Measurements from ENCODE around the gene POLN.
"Not testable (repeated sequence)": the region's sequence is repeated elsewhere in the genome, so short reads cannot be mapped to it uniquely, and the experiment has no call there.

Gene POLN

GRCh38 chr4:2051086-2051485, 190.8 kb downstream of the POLN start:
- no peak for DNase-seq

- DNase-seq = no peak
Measured at GRCh38 chr4:2049811-2050210, 192.1 kb downstream of the POLN start.

GRCh38 chr4:2049381-2049780, 192.5 kb downstream of the POLN start:
- DNase-seq = no peak

GRCh38 chr4:2048831-2049230, 193.1 kb downstream of the POLN start:
- no peak for DNase-seq

GRCh38 chr4:2047781-2048581, 193.9 kb downstream of the POLN start:
- no peak for DNase-seq

- DNase-seq = no peak
Measured at GRCh38 chr4:2047031-2047660, 194.8 kb downstream of the POLN start.

- DNase-seq = no peak
Measured at GRCh38 chr4:2046031-2046961, 195.6 kb downstream of the POLN start.

- DNase-seq = no peak
Measured at GRCh38 chr4:2045518-2045951, 196.4 kb downstream of the POLN start.

GRCh38 chr4:2044542-2045517, 197.1 kb downstream of the POLN start:
- no peak for DNase-seq

- no peak for DNase-seq
Measured at GRCh38 chr4:2044119-2044485, 197.8 kb downstream of the POLN start.

- no peak for DNase-seq
Measured at GRCh38 chr4:2043396-2044118, 198.4 kb downstream of the POLN start.

- DNase-seq = no peak
Measured at GRCh38 chr4:2042947-2043395, 198.9 kb downstream of the POLN start.

- peak; percentile 40 for DNase-seq
Measured at GRCh38 chr4:2042204-2042946, 199.5 kb downstream of the POLN start.

- peak; percentile 93 for DNase-seq
Measured at GRCh38 chr4:2041239-2042130, 200.4 kb downstream of the POLN start.

- no peak for DNase-seq
Measured at GRCh38 chr4:2040391-2041238, 201.3 kb downstream of the POLN start.

- DNase-seq = peak; percentile 62
Measured at GRCh38 chr4:2036866-2037265, 205.1 kb downstream of the POLN start.

- DNase-seq = no peak
Measured at GRCh38 chr4:2036327-2036726, 205.6 kb downstream of the POLN start.

GRCh38 chr4:2031161-2031560, 210.8 kb downstream of the POLN start:
- DNase-seq = not testable (repeated sequence)

- not testable (repeated sequence) for DNase-seq
Measured at GRCh38 chr4:2027120-2027519, 214.8 kb downstream of the POLN start.

Measured in hematopoietic multipotent progenitor cell treated with erythropoietin and hydrocortisone succinate and interleukin-3 and kit ligand, for 4 days (in vitro differentiated cells).